IPS-20b (cell line): ENCODE measurements around the gene SLC35A2.

Experiments used
- H3K27ac ChIP-seq: one replicate; pipeline ENCODE4 v1.5.1; 2013; ENCODE audit warnings: low read length
- H3K27me3 ChIP-seq: 2 replicates; pipeline ENCODE4 v1.6.1; 2013; ENCODE audit warnings: mild to moderate bottlenecking, low read length, inconsistent platforms; ENCODE audit not compliant: insufficient read depth
- H3K36me3 ChIP-seq: 2 replicates; pipeline ENCODE4 v1.6.1; 2013; ENCODE audit warnings: low read depth, mild to moderate bottlenecking, inconsistent platforms, low read length, moderate library complexity; ENCODE audit not compliant: insufficient read depth
- H3K4me1 ChIP-seq: 2 replicates; pipeline ENCODE4 v1.6.1; 2013; ENCODE audit warnings: mild to moderate bottlenecking, control low read depth, inconsistent platforms, low read length, moderate library complexity; ENCODE audit not compliant: insufficient read depth
- H3K4me3 ChIP-seq: 2 replicates; pipeline ENCODE4 v1.5.1; 2013; ENCODE audit warnings: mild to moderate bottlenecking, low read length, inconsistent platforms
- H3K9ac ChIP-seq: 2 replicates; pipeline ENCODE4 v1.6.1; 2013; ENCODE audit warnings: low read depth, mild to moderate bottlenecking, inconsistent platforms, low read length, moderate library complexity
- H3K9me3 ChIP-seq: 2 replicates; pipeline ENCODE4 v1.6.1; 2013; ENCODE audit warnings: mild to moderate bottlenecking, low read depth, low read length, inconsistent platforms; ENCODE audit not compliant: insufficient read depth

Gene SLC35A2

DNA sequence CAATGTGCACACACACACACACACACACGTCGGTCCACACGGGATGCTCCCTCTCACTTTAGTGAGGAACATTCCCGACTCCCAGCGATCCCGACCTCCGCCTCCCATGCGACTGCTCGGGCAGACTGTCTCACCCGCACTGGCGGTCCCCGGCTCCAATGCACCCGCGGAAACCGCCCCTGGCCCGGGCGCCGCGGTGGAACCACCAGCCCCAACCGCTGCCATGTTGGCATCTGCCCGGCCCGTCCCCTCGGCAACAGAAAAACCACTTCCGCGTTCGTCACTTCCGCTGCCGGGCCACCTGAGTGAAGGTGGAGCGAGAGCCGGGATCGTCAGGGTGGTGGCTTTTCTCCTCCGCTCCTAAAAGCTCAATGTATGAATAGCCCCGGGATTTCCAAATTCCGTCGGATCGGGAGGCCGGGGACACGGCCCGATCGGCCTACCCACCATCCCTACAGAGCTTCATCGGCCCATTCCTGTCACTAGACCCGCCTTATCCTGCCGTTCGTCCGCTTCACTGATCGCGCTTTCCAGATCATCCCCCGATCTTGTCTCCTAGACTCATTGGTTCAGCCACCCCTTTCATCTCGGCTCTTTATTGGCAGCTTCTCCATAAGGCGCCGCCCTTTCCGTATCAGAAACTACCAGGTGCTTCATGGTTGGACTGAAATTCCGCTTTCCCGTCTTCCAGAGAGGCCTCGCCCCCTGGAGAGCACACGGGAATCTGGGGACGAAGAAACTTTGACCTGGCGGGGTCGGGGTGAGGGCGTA, at the start of gene SLC35A2:
Gene SLC35A2, minus strand, starts transcription at position 235 of the 771 bp plus-strand sequence. Its CDS starts 10 bp downstream, at position 225.
- Histone ChIP-seq H3K27me3 (no peaks in the 10 kb centered on the region), H3K9me3 (no peaks in the 10 kb centered on the region), H3K27ac (no peak within 1 kb of the TSS), H3K9ac (peak within 1 kb of the TSS; percentile 82), H3K36me3 (peaks cover 39% of the 10 kb centered on the region), H3K4me3 (peak within 1 kb of the TSS; percentile 81), H3K4me1 (no peaks in the 10 kb centered on the region)

DNA sequence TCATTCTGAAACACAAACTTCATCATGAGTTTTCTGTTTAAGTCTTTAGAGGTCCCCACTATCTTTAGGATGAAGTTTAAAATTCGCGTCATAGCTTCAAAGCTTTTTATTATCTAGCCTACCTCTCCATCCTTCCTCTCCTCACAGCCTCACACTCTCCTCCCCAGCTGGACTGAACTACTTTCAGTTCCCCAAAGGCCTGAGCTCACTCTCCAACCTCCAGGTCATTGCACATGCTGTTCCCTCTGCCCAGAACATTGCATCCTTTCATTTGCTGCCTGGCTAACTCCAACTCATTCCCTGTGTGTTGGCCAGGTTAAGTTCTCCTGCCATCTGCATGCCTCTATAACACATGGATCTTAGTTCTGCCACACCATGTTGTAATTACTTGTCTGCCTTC, 48.8 kb upstream of the SLC35A2 start:
- H3K9ac ChIP-seq = no peak overlapping the region

DNA sequence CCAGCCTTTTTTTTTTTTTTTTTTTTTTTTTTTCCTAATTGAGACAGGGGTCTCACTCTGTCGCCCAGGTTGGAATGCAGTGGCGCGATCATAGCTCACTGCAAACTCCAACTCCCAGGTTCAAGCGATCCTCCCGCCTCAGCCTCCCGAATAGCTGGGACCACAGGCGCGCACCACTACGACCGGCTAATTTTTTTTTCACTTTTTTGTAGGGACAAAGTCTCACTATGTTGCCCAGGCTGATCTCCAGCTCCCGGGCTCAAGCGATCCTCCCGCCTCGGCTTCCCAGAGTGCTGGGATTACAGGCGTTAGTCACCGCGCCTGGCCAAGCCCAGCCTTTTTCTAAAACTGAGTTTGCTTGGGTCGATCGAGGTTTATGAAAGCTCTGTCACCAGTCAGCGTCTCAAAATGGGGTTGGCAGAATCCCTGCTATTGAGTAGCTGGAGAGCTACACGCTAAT, 47.2 kb upstream of the SLC35A2 start:
- no peaks in the 10 kb centered on the region for H3K9me3 ChIP-seq
- peaks cover 17% of the 10 kb centered on the region for H3K36me3 ChIP-seq
- no peaks in the 10 kb centered on the region for H3K27me3 ChIP-seq
- H3K9ac ChIP-seq = peak overlapping the region; percentile 74; the same call in 1 of the 2 replicates
- no peak overlapping the region for H3K27ac ChIP-seq
- peak overlapping the region; percentile 71 for H3K4me3 ChIP-seq
- peaks cover 7% of the 10 kb centered on the region; the same call in 1 of the 2 replicates for H3K4me1 ChIP-seq

More for the DNA sequence above, 48.8 kb upstream of the SLC35A2 start:
- Histone ChIP-seq H3K9me3 (no peaks in the 10 kb centered on the region), H3K36me3 (peaks cover 5% of the 10 kb centered on the region), H3K4me1 (peaks cover 7% of the 10 kb centered on the region; the same call in 1 of the 2 replicates), H3K27me3 (no peaks in the 10 kb centered on the region), H3K27ac (no peak overlapping the region), H3K4me3 (no peak overlapping the region)

DNA sequence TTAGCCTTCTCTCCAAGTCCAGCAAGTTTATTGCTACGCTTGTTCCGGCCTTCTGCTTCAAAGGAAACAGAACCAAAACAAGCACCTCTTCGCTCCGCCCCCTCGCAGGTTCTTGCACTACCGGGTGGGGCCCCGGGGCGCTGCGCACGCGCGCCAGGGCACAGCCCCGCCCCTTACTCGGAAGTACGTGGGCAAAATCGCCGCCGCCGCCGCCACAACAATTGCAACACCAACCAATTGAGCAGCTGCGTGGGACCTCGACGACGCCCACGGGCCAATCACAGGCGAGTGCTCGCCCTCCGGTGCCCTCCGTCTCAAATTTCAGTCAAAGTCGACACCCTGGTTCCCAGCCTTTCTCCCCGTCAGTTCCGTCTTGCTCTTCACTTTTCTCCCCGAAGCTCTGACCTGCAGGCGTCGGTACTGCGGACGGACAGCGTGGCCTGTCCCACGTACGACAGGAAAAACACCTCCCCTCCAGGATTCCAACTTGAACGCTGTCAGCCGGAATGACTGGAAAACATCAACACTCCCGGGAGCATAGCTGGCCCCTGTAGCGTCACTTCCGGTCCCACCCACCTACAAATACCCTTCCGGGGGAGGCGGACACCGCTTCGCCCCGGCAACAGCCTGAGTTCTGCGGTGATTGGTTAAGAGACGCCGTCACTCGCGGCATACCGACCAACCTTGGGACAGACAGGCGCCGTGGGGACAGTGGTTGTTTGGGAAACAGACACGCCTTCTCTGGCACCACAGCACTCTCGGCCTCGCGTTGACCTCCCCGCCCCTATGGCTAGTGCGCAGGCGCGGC, 46.6 kb upstream of the SLC35A2 start:
- Histone ChIP-seq H3K27me3 (no peaks in the 10 kb centered on the region), H3K9ac (peak overlapping the region; percentile 83), H3K4me1 (peaks cover 7% of the 10 kb centered on the region; the same call in 1 of the 2 replicates), H3K27ac (no peak overlapping the region), H3K36me3 (peaks cover 17% of the 10 kb centered on the region), H3K9me3 (no peaks in the 10 kb centered on the region), H3K4me3 (peak overlapping the region; percentile 97)

DNA sequence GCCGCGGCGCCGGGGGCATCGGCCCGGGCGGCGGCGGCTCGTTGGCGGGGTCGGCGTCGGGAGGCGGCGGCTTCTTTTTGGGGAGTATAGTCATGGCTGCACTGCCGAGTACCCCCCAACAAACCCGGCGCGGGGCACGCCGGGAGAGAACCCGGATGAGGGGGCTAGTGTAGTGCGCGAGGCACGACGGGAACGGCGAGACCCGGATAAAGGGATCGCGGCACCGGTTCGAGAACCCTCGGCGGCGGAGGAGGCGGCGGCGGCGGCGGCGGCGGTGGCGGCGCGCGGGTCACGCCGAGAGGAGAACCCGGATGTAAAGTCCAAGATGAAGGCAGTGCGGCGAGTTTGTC, 46.0 kb upstream of the SLC35A2 start, which contains the start of gene OTUD5:
Gene OTUD5, minus strand, starts transcription at position 131 of the 350 bp plus-strand sequence. Its CDS starts 37 bp downstream, at position 94.
- Histone ChIP-seq H3K4me1 (peaks cover 7% of the 10 kb centered on the region; the same call in 1 of the 2 replicates), H3K36me3 (peaks cover 17% of the 10 kb centered on the region), H3K9me3 (no peaks in the 10 kb centered on the region), H3K27me3 (no peaks in the 10 kb centered on the region), H3K27ac (no peak within 1 kb of the TSS), H3K4me3 (peak within 1 kb of the TSS; percentile 97), H3K9ac (peak within 1 kb of the TSS; percentile 85)

DNA sequence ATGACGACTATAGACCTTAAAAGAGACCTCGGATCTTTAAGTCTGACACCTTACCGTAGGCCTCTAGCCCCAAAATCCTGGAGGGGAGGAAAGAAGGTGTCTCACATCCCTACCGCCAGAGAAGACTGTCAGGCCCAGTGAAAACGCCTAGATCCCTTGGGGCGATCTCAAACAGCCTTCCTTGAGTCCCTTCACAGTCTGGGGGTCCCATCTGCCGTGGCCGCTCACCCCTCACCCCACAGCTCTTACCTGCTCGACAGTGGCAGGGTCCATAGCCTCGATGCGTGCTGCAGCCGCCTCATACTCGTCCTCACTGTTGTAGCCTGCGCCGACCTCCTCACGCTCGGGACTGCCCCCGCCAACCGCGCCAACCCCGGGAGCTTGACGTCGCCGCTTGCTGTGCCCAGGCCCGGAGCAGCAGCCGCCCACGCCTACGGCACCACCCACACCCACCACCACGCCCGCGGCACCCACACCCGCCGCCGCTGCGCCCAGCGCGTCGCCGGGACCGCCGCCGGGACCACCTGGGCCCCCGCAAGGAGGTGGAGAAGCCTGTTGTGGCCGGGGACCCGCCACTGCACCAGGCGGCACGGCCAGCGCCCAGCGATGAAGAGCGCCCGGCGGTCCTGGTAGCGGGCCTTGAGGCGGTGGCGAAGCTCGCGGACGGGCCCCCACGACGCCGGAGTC, 45.4 kb upstream of the SLC35A2 start:
- peak overlapping the region; percentile 85 for H3K9ac ChIP-seq
- H3K27me3 ChIP-seq = no peaks in the 10 kb centered on the region
- no peak overlapping the region for H3K27ac ChIP-seq
- no peaks in the 10 kb centered on the region for H3K9me3 ChIP-seq
- H3K36me3 ChIP-seq = peaks cover 17% of the 10 kb centered on the region
- peaks cover 7% of the 10 kb centered on the region; the same call in 1 of the 2 replicates for H3K4me1 ChIP-seq
- H3K4me3 ChIP-seq = peak overlapping the region; percentile 81

DNA sequence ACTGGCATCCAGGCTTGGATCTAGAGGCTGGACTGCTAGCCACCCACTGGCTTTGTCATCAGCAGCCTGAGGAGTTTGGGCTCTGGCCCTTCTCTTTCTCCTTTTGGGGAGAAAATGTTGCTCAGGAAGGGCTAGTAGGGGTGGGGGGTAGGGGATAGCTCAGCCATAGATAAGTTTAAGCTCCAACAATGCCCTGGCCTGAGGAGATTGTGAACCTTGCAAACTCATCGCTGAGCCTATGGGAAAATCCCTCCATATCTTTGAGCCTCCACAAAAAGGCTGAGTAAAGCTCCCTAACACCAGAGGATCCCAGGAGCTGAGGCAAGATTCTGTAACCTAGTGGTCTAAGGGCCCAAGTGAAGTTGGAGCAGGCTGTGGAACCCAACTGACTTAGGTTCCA, 37.1 kb upstream of the SLC35A2 start:
- H3K27me3 ChIP-seq = no peaks in the 10 kb centered on the region
- H3K9me3 ChIP-seq = no peaks in the 10 kb centered on the region
- H3K9ac ChIP-seq = no peak overlapping the region
- no peaks in the 10 kb centered on the region for H3K4me1 ChIP-seq
- no peak overlapping the region for H3K4me3 ChIP-seq
- H3K36me3 ChIP-seq = peaks cover 5% of the 10 kb centered on the region; the same call in 1 of the 2 replicates
- H3K27ac ChIP-seq = no peak overlapping the region

DNA sequence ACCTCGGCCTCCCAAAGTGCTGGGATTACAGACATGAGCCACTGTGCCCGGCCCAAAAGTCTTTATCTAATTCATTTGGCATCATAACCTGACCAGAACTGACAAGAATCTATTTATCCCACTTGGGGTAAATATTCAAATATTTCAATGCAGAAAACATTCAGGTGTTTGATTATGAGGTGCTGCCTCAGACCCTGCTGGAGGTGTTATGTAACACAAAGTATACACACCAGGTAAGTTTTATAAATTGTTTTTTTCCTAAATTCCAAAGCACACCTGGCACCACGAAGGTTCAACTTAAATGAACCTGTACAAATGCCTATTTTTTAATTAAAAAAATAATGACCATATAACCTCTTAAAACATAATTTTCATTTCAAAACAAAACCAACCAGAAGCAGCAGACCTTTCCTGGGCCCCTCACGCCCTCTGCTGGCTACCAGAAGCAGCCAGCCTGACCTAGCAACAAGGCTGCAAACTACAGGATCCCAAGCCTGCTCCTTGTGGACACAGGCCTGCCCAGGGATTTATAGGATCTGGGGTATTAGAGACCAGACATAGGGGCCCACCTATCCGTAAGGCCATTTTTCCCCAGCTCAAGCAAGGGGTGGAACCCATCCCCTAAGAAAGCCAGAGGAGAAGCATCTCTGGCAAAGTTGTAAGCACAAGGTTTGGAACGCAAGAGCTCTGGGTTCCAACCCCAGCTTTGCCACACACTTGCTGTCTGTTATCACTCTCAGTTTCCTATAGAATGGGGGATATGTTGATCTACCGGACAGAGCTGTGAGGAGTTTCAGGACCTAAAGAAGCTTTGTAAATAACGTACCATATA, 34.3 kb upstream of the SLC35A2 start:
- Histone ChIP-seq H3K27ac (no peak overlapping the region), H3K36me3 (peaks cover 14% of the 10 kb centered on the region; the same call in 1 of the 2 replicates), H3K9me3 (no peaks in the 10 kb centered on the region), H3K27me3 (no peaks in the 10 kb centered on the region), H3K4me3 (no peak overlapping the region), H3K9ac (no peak overlapping the region), H3K4me1 (no peaks in the 10 kb centered on the region)

DNA sequence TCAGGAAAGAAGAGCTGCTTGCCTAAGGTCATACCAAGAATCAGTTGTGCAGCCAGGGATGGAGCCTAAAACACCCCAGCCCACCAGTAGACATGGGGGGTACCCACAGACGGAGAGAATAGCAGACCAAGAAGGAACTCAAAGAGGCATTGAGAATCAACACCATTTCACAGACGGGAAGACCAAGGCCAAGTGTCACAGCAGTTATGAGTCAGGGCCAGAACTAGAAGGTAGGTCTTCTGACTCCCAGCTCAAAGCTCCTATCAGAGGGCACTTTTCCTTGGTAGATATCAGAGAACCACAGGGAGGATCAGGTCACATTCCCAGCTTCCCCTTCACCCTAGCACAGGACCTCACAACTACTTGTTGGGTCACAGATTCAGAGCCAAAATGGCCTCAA, 31.4 kb upstream of the SLC35A2 start:
- H3K36me3 ChIP-seq = peaks cover 27% of the 10 kb centered on the region; the same call in 1 of the 2 replicates
- no peak overlapping the region for H3K4me3 ChIP-seq
- H3K9ac ChIP-seq = no peak overlapping the region
- H3K27me3 ChIP-seq = no peaks in the 10 kb centered on the region
- no peaks in the 10 kb centered on the region for H3K9me3 ChIP-seq
- H3K4me1 ChIP-seq = peaks cover 2% of the 10 kb centered on the region; the same call in 1 of the 2 replicates
- no peak overlapping the region for H3K27ac ChIP-seq

DNA sequence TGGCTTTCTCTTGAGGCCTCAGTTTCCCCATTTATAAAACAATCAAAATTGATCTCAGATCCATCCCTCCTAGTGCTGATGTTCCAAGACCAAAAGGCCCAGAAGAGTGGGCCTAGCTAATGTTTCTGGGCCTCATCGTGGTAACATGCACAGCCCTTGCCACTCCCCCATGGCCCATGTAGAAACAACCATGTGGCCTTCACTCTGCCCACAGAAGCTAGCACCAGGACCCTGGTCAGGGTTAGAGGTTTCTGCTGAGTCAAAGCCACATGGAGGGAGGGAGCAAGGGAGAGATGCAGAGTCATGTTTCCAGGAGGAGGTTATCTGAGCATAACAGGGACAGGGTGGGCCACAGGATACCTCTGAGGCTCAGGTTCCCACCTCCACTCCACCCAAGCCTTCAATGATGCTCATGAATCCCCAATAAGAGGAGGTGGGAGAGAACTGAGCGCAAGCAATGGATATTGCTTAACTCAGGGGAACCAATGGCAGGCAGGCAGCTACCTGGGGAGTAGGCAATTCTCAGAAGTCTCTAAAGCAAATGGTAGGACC, 29.0 kb upstream of the SLC35A2 start:
- no peak overlapping the region for H3K4me3 ChIP-seq
- H3K27me3 ChIP-seq = no peaks in the 10 kb centered on the region
- no peak overlapping the region for H3K27ac ChIP-seq
- no peak overlapping the region for H3K9ac ChIP-seq
- peaks cover 31% of the 10 kb centered on the region; the same call in 1 of the 2 replicates for H3K36me3 ChIP-seq
- H3K9me3 ChIP-seq = no peaks in the 10 kb centered on the region
- peaks cover 11% of the 10 kb centered on the region for H3K4me1 ChIP-seq
